ENCODE data around the gene SLC29A3. TPM values are rescaled to one million over a fixed set of nuclear protein-coding genes. Genes with fewer than 3 reads are reported as not detected.

The SLC29A3 gene
- total and polyA plus RNA-seq, 2 of the 8 experiments (the other 6 are each of a cell fraction or from before 2014, with no cell fraction given), result 14.0 to 24.6 TPM

DNA sequence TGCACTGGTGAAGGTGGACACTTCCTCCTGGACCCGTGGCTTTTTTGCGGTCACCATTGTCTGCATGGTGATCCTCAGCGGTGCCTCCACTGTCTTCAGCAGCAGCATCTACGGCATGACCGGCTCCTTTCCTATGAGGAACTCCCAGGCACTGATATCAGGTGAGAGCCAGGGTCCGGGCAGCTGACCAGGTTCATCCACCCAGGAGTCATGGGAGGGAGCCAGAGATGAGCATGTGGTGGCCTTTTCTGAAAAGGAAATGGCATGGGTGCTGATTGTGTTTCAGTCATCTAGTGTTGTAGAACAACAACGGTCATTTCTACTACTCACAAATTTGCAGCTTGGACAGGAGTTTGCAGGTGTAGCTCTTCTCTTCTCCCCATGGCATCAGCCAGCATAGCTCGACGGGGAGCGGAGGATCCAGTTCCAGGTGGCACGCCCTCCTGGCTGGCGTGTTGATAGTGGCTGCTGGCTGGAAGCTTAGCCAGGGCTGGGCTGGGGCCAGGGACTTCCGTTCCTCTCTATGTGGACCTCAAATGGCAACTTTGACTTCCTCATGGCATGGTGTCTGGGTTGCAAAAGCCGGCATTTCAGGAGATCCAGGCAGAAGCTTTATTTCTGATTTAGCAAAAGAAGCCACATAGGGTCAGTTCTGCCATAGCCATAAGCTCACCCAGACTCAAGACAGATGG lies 32.7 kb downstream of the SLC29A3 start:
- no peak for FAIRE-seq
- Histone ChIP-seq H2BK12ac (ENCODE audit: low read depth, low read length) (no peak overlapping the region), H3K79me2 (ENCODE audit: control insufficient read depth in 1 of 2, insufficient read depth in 2 of 2, low read length in 2 of 2) (no peaks in the 10 kb centered on the region), H3K9ac (replicated peaks in 1 of 4; ENCODE audit: extremely low read depth in 1 of 4, low read depth in 3 of 4, low read length in 3 of 4) (no peak overlapping the region), H3K4me3 (ENCODE audit: extremely low read depth in 1 of 4, insufficient read depth in 2 of 4, low read depth in 3 of 4, low read length in 4 of 4) (no peak overlapping the region), H2AK5ac (ENCODE audit: low read depth, low read length) (no peak overlapping the region), H3K23ac (ENCODE audit: insufficient read length) (no peak overlapping the region), H3K36me3 (ENCODE audit: control insufficient read depth in 2 of 4, insufficient read depth in 4 of 4, low read length in 3 of 4) (peaks cover 0 to 13% (median 1%) of the 10 kb centered on the region in 4 experiments; a peak in 3 of 8 replicates), H2AFZ (ENCODE audit: low read length) (no peak overlapping the region), H3K27ac (ENCODE audit: low read depth, low read length) (no peak overlapping the region), H3K4me1 (replicated peaks in 1 of 4; ENCODE audit: control insufficient read depth in 3 of 4, insufficient read depth in 4 of 4, low read length in 3 of 4) (peaks cover 0 to 16% (median 7%) of the 10 kb centered on the region in 4 experiments; a peak in 4 of 7 replicates), H3K4me2 (ENCODE audit: insufficient read depth in 1 of 2, low read depth in 2 of 2, low read length in 2 of 2) (no peak overlapping the region), H4K5ac (ENCODE audit: insufficient read length, low read depth, low read length) (no peak overlapping the region), H4K8ac (ENCODE audit: extremely low read depth, insufficient read depth, low read length) (no peak overlapping the region), H2BK120ac (replicated peaks; ENCODE audit: low read depth, low read length) (no peak overlapping the region), H3K9me3 (ENCODE audit: insufficient read depth in 2 of 2, low read depth in 1 of 2, low read length in 1 of 2) (no peaks in the 10 kb centered on the region), H3K56ac (replicated peaks; ENCODE audit: insufficient read length, low read depth, low read length) (no peak overlapping the region), H3K18ac (ENCODE audit: extremely low read depth, low read length) (no peak overlapping the region), H4K20me1 (replicated peaks in 1 of 2; ENCODE audit: control insufficient read depth in 1 of 2, insufficient read depth in 2 of 2, low read length in 2 of 2) (peaks cover 0 to 6% of the 10 kb centered on the region in 2 experiments), H3K27me3 (replicated peaks in 1 of 4; ENCODE audit: control insufficient read depth in 3 of 4, extremely low read depth in 1 of 4, insufficient read depth in 3 of 4, low read length in 3 of 4) (no peaks in the 10 kb centered on the region), H3K4ac (replicated peaks; ENCODE audit: insufficient read length, low read depth, low read length) (no peak overlapping the region), H4K91ac (replicated peaks; ENCODE audit: insufficient read length, low read length) (no peak overlapping the region), H2BK20ac (ENCODE audit: low read length) (no peak overlapping the region), H3K23me2 (ENCODE audit: low read depth, low read length) (no peaks in the 10 kb centered on the region), H2BK15ac (ENCODE audit: low read length) (no peak overlapping the region), H3K79me1 (ENCODE audit: low read depth, low read length) (no peaks in the 10 kb centered on the region), H3K14ac (ENCODE audit: insufficient read length) (no peak overlapping the region), H2BK5ac (ENCODE audit: low read depth, low read length) (no peak overlapping the region)
- no peak for DNase-seq (ENCODE audit: low read depth in 1 of 2, low spot score in 2 of 2)
- CTCF ChIA-PET (ENCODE audit: partially characterized antibody), result interaction anchor here (0.6 to 4.1 kb wide), 18 partner anchors 8 to 272 kb away, joined by 3 to 16 read pairs (median 4); partner anchors contain the start of gene SLC29A3
- POLR2A ChIA-PET (ENCODE audit: partially characterized antibody), result interaction anchor here (0.9 kb wide), 1 partner anchor 24 kb away, joined by 3 read pairs; no protein-coding TSS in a partner anchor
- WGBS, 2 experiments (ENCODE audit: extremely low coverage in 1 of 2, insufficient coverage in 1 of 2, insufficient read length in 1 of 2, insufficient replicate concordance in 2 of 2, low coverage in 1 of 2, low lambda C conversion rate in 2 of 2, missing lambda C conversion rate in 1 of 2), result 91% methylated on average over 14 of the region's 14 CpGs; no CpG with 5 or more reads in 1 of the 2 experiments
- TF ChIP-seq TBP (IDR thresholded peaks at IDR 0.05; ENCODE audit: low read depth, low read length) (no peak), MAFK (IDR thresholded peaks at IDR 0.05; ENCODE audit: low read depth, low read length) (no peak), SP1 (IDR thresholded peaks at IDR 0.05; ENCODE audit: low read depth, low read length) (no peak), EP300 (IDR thresholded peaks at IDR 0.05; ENCODE audit: borderline replicate concordance in 1 of 2, low read depth in 2 of 2, low read length in 2 of 2) (no peak), JUND (IDR thresholded peaks at IDR 0.05; ENCODE audit: low read length) (no peak), GABPA (IDR thresholded peaks at IDR 0.05; ENCODE audit: borderline replicate concordance, insufficient read depth, low read length) (no peak)

Measured in H1 (cell line).